Suprapubic skin (tissue), 4 donors: ENCODE measurements around the gene BAZ2B.

Source experiments
- EP300 ChIP-seq: sonication (generic); formaldehyde crosslinking; IDR thresholded peaks from one replicate; pipeline ENCODE4 v1.6.1; 2017; ENCODE audit warnings: antibody characterized with exemption
- POLR2A ChIP-seq, 2 donors: fragments of 450-650 bp; IDR thresholded peaks; one replicate each; pipeline ENCODE4 v1.6.1; 2017; ENCODE audit warnings: antibody characterized with exemption in 2 of 2, mild to moderate bottlenecking in 2 of 2, moderate library complexity in 2 of 2
- POLR2AphosphoS5 ChIP-seq, 3 donors: sonication (generic); formaldehyde crosslinking; IDR thresholded peaks; one replicate each; pipeline ENCODE4 v1.6.1; 2017; ENCODE audit warnings: antibody characterized with exemption in 3 of 3
- TF ChIP-seq, protein P1 (sequence below), 2 donors: fragments of 200-600 bp in 1 of 2; fragments of 450-650 bp in 1 of 2; sonication (generic) in 1 of 2; IDR thresholded peaks; one replicate each; pipeline ENCODE4 v1.5.1; 2016 to 2019; ENCODE audit warnings: antibody characterized with exemption in 2 of 2, mild to moderate bottlenecking in 1 of 2, moderate library complexity in 1 of 2

- TF ChIP-seq POLR2A (IDR thresholded peaks at IDR 0.05) (no peak), EP300 (no peak), POLR2AphosphoS5 (IDR thresholded peaks at IDR 0.05) (no peak)
- TF ChIP-seq, protein P1, sequence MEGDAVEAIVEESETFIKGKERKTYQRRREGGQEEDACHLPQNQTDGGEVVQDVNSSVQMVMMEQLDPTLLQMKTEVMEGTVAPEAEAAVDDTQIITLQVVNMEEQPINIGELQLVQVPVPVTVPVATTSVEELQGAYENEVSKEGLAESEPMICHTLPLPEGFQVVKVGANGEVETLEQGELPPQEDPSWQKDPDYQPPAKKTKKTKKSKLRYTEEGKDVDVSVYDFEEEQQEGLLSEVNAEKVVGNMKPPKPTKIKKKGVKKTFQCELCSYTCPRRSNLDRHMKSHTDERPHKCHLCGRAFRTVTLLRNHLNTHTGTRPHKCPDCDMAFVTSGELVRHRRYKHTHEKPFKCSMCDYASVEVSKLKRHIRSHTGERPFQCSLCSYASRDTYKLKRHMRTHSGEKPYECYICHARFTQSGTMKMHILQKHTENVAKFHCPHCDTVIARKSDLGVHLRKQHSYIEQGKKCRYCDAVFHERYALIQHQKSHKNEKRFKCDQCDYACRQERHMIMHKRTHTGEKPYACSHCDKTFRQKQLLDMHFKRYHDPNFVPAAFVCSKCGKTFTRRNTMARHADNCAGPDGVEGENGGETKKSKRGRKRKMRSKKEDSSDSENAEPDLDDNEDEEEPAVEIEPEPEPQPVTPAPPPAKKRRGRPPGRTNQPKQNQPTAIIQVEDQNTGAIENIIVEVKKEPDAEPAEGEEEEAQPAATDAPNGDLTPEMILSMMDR (IDR thresholded peaks at IDR 0.05), result no peak
These were observed 266.6 kb downstream of the BAZ2B start for GRCh38 chr2:159349674-159350299.
